H9 (cell line): ENCODE measurements around the gene KRT6B. TPM values are rescaled to one million over a fixed set of nuclear protein-coding genes. Genes with fewer than 3 reads are reported as not detected.

ENCODE experiments used
- DNase-seq: peaks from one replicate; pipeline ENCODE4 v3.0.0-alpha.2; 2017
- H2AFZ ChIP-seq: one replicate; pipeline ENCODE4 v1.6.1; 2013; ENCODE audit warnings: mild to moderate bottlenecking, low read length, control low read depth, moderate library complexity
- H2AK5ac ChIP-seq: 2 replicates; pipeline ENCODE4 v1.6.1; 2013; ENCODE audit warnings: low read length, control low read depth, mixed read lengths; ENCODE audit not compliant: insufficient read length
- H2BK120ac ChIP-seq: one replicate; pipeline ENCODE4 v1.6.1; 2013; ENCODE audit warnings: low read depth, mild to moderate bottlenecking, low read length, control low read depth, inconsistent platforms; ENCODE audit not compliant: poor library complexity, severe bottlenecking
- H2BK12ac ChIP-seq: 2 replicates; pipeline ENCODE4 v1.6.1; 2013; ENCODE audit warnings: low read length, control low read depth, mixed read lengths, low read depth; ENCODE audit not compliant: insufficient read length
- H2BK15ac ChIP-seq: 2 replicates; pipeline ENCODE4 v1.6.1; 2013; ENCODE audit warnings: low read depth, low read length, control low read depth
- H2BK20ac ChIP-seq: one replicate; pipeline ENCODE4 v1.6.1; 2013; ENCODE audit warnings: low read depth, mild to moderate bottlenecking, low read length, control low read depth, inconsistent platforms; ENCODE audit not compliant: poor library complexity, severe bottlenecking
- H2BK5ac ChIP-seq: 2 replicates; pipeline ENCODE4 v1.6.1; 2013; ENCODE audit warnings: low read length, control low read depth, mixed read lengths; ENCODE audit not compliant: insufficient read length
- H3K14ac ChIP-seq: 2 replicates; pipeline ENCODE4 v1.6.1; 2013; ENCODE audit warnings: low read length, control low read depth; ENCODE audit not compliant: insufficient read depth
- H3K18ac ChIP-seq: 2 replicates; pipeline ENCODE4 v1.6.1; 2013; ENCODE audit warnings: low read depth, mild to moderate bottlenecking, mixed read lengths, low read length, control low read depth; ENCODE audit not compliant: insufficient read length
- H3K23ac ChIP-seq: 2 replicates; pipeline ENCODE4 v1.6.1; 2013; ENCODE audit warnings: low read length, control low read depth, mixed read lengths, low read depth; ENCODE audit not compliant: insufficient read length
- H3K23me2 ChIP-seq: 2 replicates; pipeline ENCODE4 v1.6.1; 2013; ENCODE audit warnings: low read depth, mild to moderate bottlenecking, mixed read lengths, low read length, control low read depth; ENCODE audit not compliant: insufficient read length, poor library complexity, severe bottlenecking
- H3K27ac ChIP-seq: 2 replicates; pipeline ENCODE4 v1.5.1; 2013; ENCODE audit warnings: low read length, control low read depth, mixed read lengths, low read depth; ENCODE audit not compliant: insufficient read length
- H3K27me3 ChIP-seq: 2 replicates; pipeline ENCODE4 v1.6.1; 2013; ENCODE audit warnings: low read length, control low read depth, inconsistent platforms; ENCODE audit not compliant: insufficient read depth
- H3K4ac ChIP-seq: 2 replicates; pipeline ENCODE4 v1.6.1; 2013; ENCODE audit warnings: low read depth, mild to moderate bottlenecking, control low read depth, inconsistent platforms, low read length, moderate library complexity
- H3K4me1 ChIP-seq: 2 replicates; pipeline ENCODE4 v1.6.1; 2013; ENCODE audit warnings: low read length, control low read depth, inconsistent platforms; ENCODE audit not compliant: insufficient read depth
- H3K4me2 ChIP-seq: 2 replicates; pipeline ENCODE4 v1.6.1; 2013; ENCODE audit warnings: low read length, control low read depth, mixed read lengths; ENCODE audit not compliant: insufficient read length, insufficient read depth
- H3K56ac ChIP-seq: 2 replicates; pipeline ENCODE4 v1.6.1; 2013; ENCODE audit warnings: low read depth, mild to moderate bottlenecking, mixed read lengths, low read length, control low read depth; ENCODE audit not compliant: insufficient read length
- H3K79me1 ChIP-seq: 2 replicates; pipeline ENCODE4 v1.6.1; 2013; ENCODE audit warnings: low read depth, mild to moderate bottlenecking, moderate library complexity, low read length, control low read depth, inconsistent platforms; ENCODE audit not compliant: insufficient read depth, poor library complexity, severe bottlenecking
- H3K79me2 ChIP-seq: 2 replicates; pipeline ENCODE4 v1.6.1; 2013; ENCODE audit warnings: low read length, control low read depth, inconsistent platforms; ENCODE audit not compliant: insufficient read depth
- H3K9ac ChIP-seq: 2 replicates; pipeline ENCODE4 v1.6.1; 2013; ENCODE audit warnings: low read length, control low read depth, mixed read lengths; ENCODE audit not compliant: insufficient read length; ENCODE audit errors: extremely low read depth
- H3K9me3 ChIP-seq: one replicate; pipeline ENCODE4 v1.6.1; 2013; ENCODE audit warnings: low read depth, low read length, inconsistent platforms; ENCODE audit not compliant: control insufficient read depth
- H3T11ph ChIP-seq: one replicate; pipeline ENCODE4 v1.6.1; 2013; ENCODE audit warnings: mild to moderate bottlenecking, low read length, control low read depth, inconsistent platforms
- H4K20me1 ChIP-seq: one replicate; pipeline ENCODE4 v1.6.1; 2013; ENCODE audit not compliant: control insufficient read depth, insufficient read length, insufficient read depth
- H4K5ac ChIP-seq: 2 replicates; pipeline ENCODE4 v1.6.1; 2013; ENCODE audit warnings: low read depth, mild to moderate bottlenecking, mixed read lengths, low read length, control low read depth; ENCODE audit not compliant: insufficient read length
- H4K8ac ChIP-seq: replicated peaks from 2 replicates; pipeline ENCODE4 v1.6.1; 2013; ENCODE audit warnings: low read length, control low read depth, mixed read lengths, low read depth; ENCODE audit not compliant: insufficient read length
- H4K91ac ChIP-seq: 2 replicates; pipeline ENCODE4 v1.6.1; 2013; ENCODE audit warnings: low read depth, mild to moderate bottlenecking, moderate library complexity, mixed read lengths, low read length, control low read depth; ENCODE audit not compliant: insufficient read length
- H3K27ac Mint-ChIP-seq, 3 experiments: 2 replicates in 2 of 3; 3 replicates in 1 of 3; pipeline ENCODE4 v1.8.0; 2020 to 2021; ENCODE audit warnings: mixed read lengths in 3 of 3, mild to moderate bottlenecking in 1 of 3, moderate library complexity in 1 of 3
- H3K27me3 Mint-ChIP-seq: 2 replicates; pipeline ENCODE4 v1.8.0; 2021; ENCODE audit warnings: low read depth, mild to moderate bottlenecking, moderate library complexity, mixed read lengths
- H3K36me3 Mint-ChIP-seq, 3 experiments: 2 replicates in 2 of 3; 3 replicates in 1 of 3; pipeline ENCODE4 v1.8.0; 2020 to 2021; ENCODE audit warnings: low read depth in 3 of 3, mixed read lengths in 3 of 3; ENCODE audit not compliant: insufficient read depth in 1 of 3
- H3K4me1 Mint-ChIP-seq, 2 experiments: 2 replicates each; pipeline ENCODE4 v1.8.0; 2020; ENCODE audit warnings: mixed read lengths in 2 of 2
- H3K4me3 Mint-ChIP-seq, 2 experiments: 2 replicates in 1 of 2; 3 replicates in 1 of 2; pipeline ENCODE4 v1.8.0; 2020 to 2021; ENCODE audit warnings: mild to moderate bottlenecking in 2 of 2, mixed read lengths in 2 of 2, moderate library complexity in 1 of 2
- H3K9me3 Mint-ChIP-seq, 2 experiments: 2 replicates in 1 of 2; 3 replicates in 1 of 2; pipeline ENCODE4 v1.8.0; 2020; ENCODE audit warnings: mild to moderate bottlenecking in 2 of 2, mixed read lengths in 2 of 2, moderate library complexity in 1 of 2
- WGBS: extraction: QIAGEN DNeasy Blood & Tissue Kit; methylation state at CpG from one replicate; pipeline ENCODE4 v1.1.7; 2013; ENCODE audit warnings: missing lambda C conversion rate, low lambda C conversion rate, mixed read lengths; ENCODE audit not compliant: insufficient read length; ENCODE audit errors: extremely low coverage; 5-methylcytosine and 5-hydroxymethylcytosine counted together
- total RNA-seq: library from RNA; stranded (reverse); gene quantifications from 2 replicates; pipeline ENCODE4 v1.2.1, GENCODE V29; 2021
- TF ChIP-seq, protein P1 (sequence below): fragments of 200-600 bp; sonication (generic); conservative IDR thresholded peaks from 3 replicates; pipeline ENCODE4 v1.8.0; 2021; ENCODE audit warnings: antibody characterized with exemption, mild to moderate bottlenecking

Gene KRT6B
- total RNA-seq, 1 experiment from 2014 or later: not detected

DNA sequence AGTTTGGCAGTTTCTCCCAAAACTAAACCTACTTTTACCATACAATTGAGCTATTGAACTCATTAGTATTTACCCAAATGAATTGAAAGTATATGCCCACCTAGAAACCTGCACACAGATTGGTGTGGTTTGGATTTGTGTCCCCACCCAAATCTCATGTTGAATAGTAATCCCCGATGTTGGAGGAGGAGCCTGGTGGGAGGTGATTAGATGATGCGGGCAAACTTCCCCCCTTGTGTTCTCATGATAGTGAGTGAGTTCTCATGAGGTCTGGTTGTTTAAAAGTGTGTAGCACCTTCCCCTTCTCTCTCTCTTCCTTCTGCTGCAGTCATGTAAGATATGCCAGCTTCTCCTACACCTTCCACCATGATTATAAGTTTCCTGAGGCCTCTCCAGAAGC is 25.7 kb upstream of the KRT6B start:
- Histone ChIP-seq H3K27ac (no peak overlapping the region), H2BK12ac (no peak overlapping the region), H3K23me2 (no peaks in the 10 kb centered on the region), H3K18ac (no peak overlapping the region), H4K5ac (no peak overlapping the region), H2BK20ac (no peak overlapping the region), H3K9me3 (no peaks in the 10 kb centered on the region), H3K79me1 (no peaks in the 10 kb centered on the region), H3K23ac (no peak overlapping the region), H2BK15ac (no peak overlapping the region), H2BK5ac (no peak overlapping the region), H3K4me1 (no peaks in the 10 kb centered on the region), H3K4me2 (no peak overlapping the region), H3K9ac (no peak overlapping the region), H2BK120ac (no peak overlapping the region), H4K91ac (no peak overlapping the region), H4K20me1 (no peaks in the 10 kb centered on the region), H3K79me2 (no peaks in the 10 kb centered on the region), H3K56ac (no peak overlapping the region), H3K4ac (no peak overlapping the region), H3K27me3 (no peaks in the 10 kb centered on the region), H4K8ac (no peak overlapping the region), H2AFZ (no peak overlapping the region), H3T11ph (no peak overlapping the region), H3K14ac (no peak overlapping the region), H2AK5ac (no peak overlapping the region)
- Mint-ChIP-seq H3K4me1 (peaks cover 7 to 9% of the 10 kb centered on the region in 2 experiments), H3K36me3 (peaks cover 0 to 4% (median 2%) of the 10 kb centered on the region in 3 experiments; a peak in 2 of 7 replicates), H3K9me3 (peaks cover 23 to 26% of the 10 kb centered on the region in 2 experiments; a peak in 4 of 5 replicates), H3K27ac (no peak overlapping the region), H3K4me3 (no peak overlapping the region), H3K27me3 (no peaks in the 10 kb centered on the region)
- no CpG with 5 or more reads among the region's 2 CpGs for WGBS
- DNase-seq: no peak
- TF ChIP-seq, protein P1, sequence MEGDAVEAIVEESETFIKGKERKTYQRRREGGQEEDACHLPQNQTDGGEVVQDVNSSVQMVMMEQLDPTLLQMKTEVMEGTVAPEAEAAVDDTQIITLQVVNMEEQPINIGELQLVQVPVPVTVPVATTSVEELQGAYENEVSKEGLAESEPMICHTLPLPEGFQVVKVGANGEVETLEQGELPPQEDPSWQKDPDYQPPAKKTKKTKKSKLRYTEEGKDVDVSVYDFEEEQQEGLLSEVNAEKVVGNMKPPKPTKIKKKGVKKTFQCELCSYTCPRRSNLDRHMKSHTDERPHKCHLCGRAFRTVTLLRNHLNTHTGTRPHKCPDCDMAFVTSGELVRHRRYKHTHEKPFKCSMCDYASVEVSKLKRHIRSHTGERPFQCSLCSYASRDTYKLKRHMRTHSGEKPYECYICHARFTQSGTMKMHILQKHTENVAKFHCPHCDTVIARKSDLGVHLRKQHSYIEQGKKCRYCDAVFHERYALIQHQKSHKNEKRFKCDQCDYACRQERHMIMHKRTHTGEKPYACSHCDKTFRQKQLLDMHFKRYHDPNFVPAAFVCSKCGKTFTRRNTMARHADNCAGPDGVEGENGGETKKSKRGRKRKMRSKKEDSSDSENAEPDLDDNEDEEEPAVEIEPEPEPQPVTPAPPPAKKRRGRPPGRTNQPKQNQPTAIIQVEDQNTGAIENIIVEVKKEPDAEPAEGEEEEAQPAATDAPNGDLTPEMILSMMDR: no peak
